NCI-H1092 treated with DMSO at 0.1 percent for 48 hours (cell line): ENCODE data around the gene NRP2.

Experiments
- DNase-seq: peaks from one replicate; lab custom pipeline; 2025; lab: John Stamatoyannopoulos, UW

NRP2 gene

GRCh38 chr2:205686783-205687640, 4.7 kb downstream of the NRP2 start:
- no peak for DNase-seq

- no peak for DNase-seq
Measured at GRCh38 chr2:205687641-205687956, 5.3 kb downstream of the NRP2 start.

- DNase-seq: no peak
Measured at GRCh38 chr2:205688417-205689200, 6.3 kb downstream of the NRP2 start.

GRCh38 chr2:205689820-205690219, 7.5 kb downstream of the NRP2 start:
- DNase-seq: no peak

GRCh38 chr2:205692104-205692503, 9.8 kb downstream of the NRP2 start:
- no peak for DNase-seq

- DNase-seq: no peak
Measured at GRCh38 chr2:205694256-205694655, 12.0 kb downstream of the NRP2 start.

- no peak for DNase-seq
Measured at GRCh38 chr2:205695460-205695991, 13.2 kb downstream of the NRP2 start.

- DNase-seq: no peak
Measured at GRCh38 chr2:205696331-205696926, 14.1 kb downstream of the NRP2 start.

- DNase-seq: no peak
Measured at GRCh38 chr2:205696927-205697441, 14.7 kb downstream of the NRP2 start.

GRCh38 chr2:205698286-205699268, 16.3 kb downstream of the NRP2 start:
- no peak for DNase-seq

GRCh38 chr2:205699515-205700289, 17.4 kb downstream of the NRP2 start:
- DNase-seq: no peak

- DNase-seq: no peak
Measured at GRCh38 chr2:205700331-205701132, 18.2 kb downstream of the NRP2 start.

- no peak for DNase-seq
Measured at GRCh38 chr2:205701509-205701908, 19.2 kb downstream of the NRP2 start.

GRCh38 chr2:205702576-205702975, 20.3 kb downstream of the NRP2 start:
- DNase-seq: no peak

GRCh38 chr2:205703471-205704126, 21.3 kb downstream of the NRP2 start:
- no peak for DNase-seq

- no peak for DNase-seq
Measured at GRCh38 chr2:205704127-205704741, 21.9 kb downstream of the NRP2 start.

GRCh38 chr2:205705511-205706349, 23.4 kb downstream of the NRP2 start:
- no peak for DNase-seq
